Measurements from ENCODE around the gene SYNE1. TPM values are rescaled to one million over a fixed set of nuclear protein-coding genes. Genes with fewer than 3 reads are reported as not detected.
A peak's percentile ranks its signal among the peaks of the same experiment; 100 is the strongest.

The SYNE1 gene
- total RNA-seq, 2 experiments from 2014 or later = 133 to 140 TPM

- Mint-ChIP-seq H3K36me3 (peaks cover 37% of the 10 kb centered on the region), H3K27me3 (no peaks in the 10 kb centered on the region), H3K4me1 (no peaks in the 10 kb centered on the region), H3K9me3 (peaks cover 4% of the 10 kb centered on the region), H3K27ac (no peak overlapping the region), H3K4me3 (no peak overlapping the region)
- POLR2A ChIA-PET = no interaction called here
- ATAC-seq (ENCODE audit: low read depth) (no peak), DNase-seq (no peak)
Measured at GRCh38 chr6:152257581-152257980, 379.6 kb downstream of the SYNE1 start.

GRCh38 chr6:152250127-152250526, 387.0 kb downstream of the SYNE1 start:
- Mint-ChIP-seq H3K4me3 (no peak overlapping the region), H3K36me3 (peaks cover 15% of the 10 kb centered on the region), H3K27me3 (no peaks in the 10 kb centered on the region), H3K9me3 (no peaks in the 10 kb centered on the region), H3K27ac (no peak overlapping the region), H3K4me1 (no peaks in the 10 kb centered on the region)
- ATAC-seq (ENCODE audit: low read depth) (no peak), DNase-seq (no peak)
- POLR2A ChIA-PET = no interaction called here

GRCh38 chr6:152248980-152249379, 388.2 kb downstream of the SYNE1 start:
- POLR2A ChIA-PET = no interaction called here

DNA sequence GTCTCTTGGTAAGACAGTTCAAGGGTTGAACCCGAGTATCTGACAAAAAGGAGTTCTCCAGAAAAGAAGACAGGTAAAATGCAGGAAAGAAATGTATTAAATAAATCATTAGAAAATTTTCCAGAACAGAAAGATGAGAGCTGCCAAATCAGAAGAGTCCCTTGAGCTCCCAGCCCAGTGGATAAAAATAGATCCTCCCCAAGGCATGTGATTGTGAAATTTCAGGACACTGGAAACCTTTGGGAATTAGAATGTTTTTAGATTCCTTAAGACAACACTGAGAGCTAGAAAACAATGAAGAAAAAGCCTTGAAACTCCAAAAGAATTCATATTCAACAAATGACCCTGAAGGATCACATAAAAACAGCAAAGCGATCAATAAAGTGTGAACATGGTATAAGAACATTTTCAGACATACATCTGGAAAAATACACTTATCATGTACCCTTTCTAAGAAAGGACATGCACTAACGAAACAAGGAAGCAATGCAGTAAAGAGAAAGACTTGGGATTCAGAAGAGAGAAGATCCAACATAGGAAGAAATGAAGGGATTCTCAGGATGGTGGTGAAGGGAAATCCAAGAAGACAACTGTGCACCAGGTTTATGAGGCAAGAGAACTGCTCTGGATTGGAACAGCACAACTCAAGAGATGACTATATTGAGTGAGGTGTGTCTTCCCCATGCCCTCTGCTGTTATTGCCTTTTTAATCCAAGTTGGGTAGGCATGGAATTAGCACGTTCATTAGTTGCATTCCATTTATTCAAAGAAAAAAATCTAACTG, 390.4 kb downstream of the SYNE1 start:
- Mint-ChIP-seq H3K9me3 (no peaks in the 10 kb centered on the region), H3K27ac (no peak overlapping the region), H3K4me1 (peaks cover 1% of the 10 kb centered on the region), H3K4me3 (no peak overlapping the region), H3K27me3 (no peaks in the 10 kb centered on the region), H3K36me3 (peaks cover 19% of the 10 kb centered on the region)
- no peak for ATAC-seq (ENCODE audit: low read depth)
- DNase-seq = no peak
- POLR2A ChIA-PET = no interaction called here

More at GRCh38 chr6:152248980-152249379, 388.2 kb downstream of the SYNE1 start:
- Mint-ChIP-seq H3K9me3 (no peaks in the 10 kb centered on the region), H3K27me3 (no peaks in the 10 kb centered on the region), H3K4me3 (no peak overlapping the region), H3K36me3 (peaks cover 13% of the 10 kb centered on the region), H3K4me1 (no peaks in the 10 kb centered on the region), H3K27ac (no peak overlapping the region)
- ATAC-seq (ENCODE audit: low read depth) (no peak), DNase-seq (no peak)

GRCh38 chr6:152244998-152245630, 392.0 kb downstream of the SYNE1 start:
- no peak overlapping the region for H3K4me3 Mint-ChIP-seq
- POLR2A ChIA-PET = no interaction called here
- no peak for ATAC-seq (ENCODE audit: low read depth)
- no peaks in the 10 kb centered on the region for H3K9me3 Mint-ChIP-seq
- H3K27ac Mint-ChIP-seq = no peak overlapping the region
- H3K36me3 Mint-ChIP-seq = peaks cover 33% of the 10 kb centered on the region
- peaks cover 1% of the 10 kb centered on the region for H3K4me1 Mint-ChIP-seq
- no peak for DNase-seq
- H3K27me3 Mint-ChIP-seq = no peaks in the 10 kb centered on the region

- H3K36me3 Mint-ChIP-seq = peaks cover 32% of the 10 kb centered on the region
- H3K27me3 Mint-ChIP-seq = no peaks in the 10 kb centered on the region
Measured at GRCh38 chr6:152241013-152241766, 396.0 kb downstream of the SYNE1 start.

DNA sequence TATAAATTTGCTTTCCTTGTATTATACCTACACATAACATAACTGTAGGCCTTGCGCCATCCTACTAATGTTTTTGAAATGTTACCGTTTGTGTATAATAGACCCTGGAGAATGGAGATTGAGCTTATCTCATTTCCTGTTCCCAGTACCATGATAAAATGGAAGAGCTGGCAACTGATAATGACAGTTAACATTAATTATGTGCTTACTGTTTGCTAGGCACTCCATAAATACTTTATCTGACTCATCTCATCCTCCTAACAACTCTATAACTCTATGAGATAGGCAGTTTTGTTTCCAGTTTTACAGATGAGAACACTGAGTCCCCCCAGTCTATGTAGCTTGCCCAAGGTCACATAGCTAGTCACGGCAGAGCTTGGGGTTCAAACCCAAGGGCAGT, 396.7 kb downstream of the SYNE1 start:
- peaks cover 34% of the 10 kb centered on the region for H3K36me3 Mint-ChIP-seq
- no peaks in the 10 kb centered on the region for H3K9me3 Mint-ChIP-seq
- no peak for ATAC-seq (ENCODE audit: low read depth)
- H3K27ac Mint-ChIP-seq = no peak overlapping the region
- no peak for DNase-seq
- H3K4me1 Mint-ChIP-seq = peaks cover 1% of the 10 kb centered on the region
- no peaks in the 10 kb centered on the region for H3K27me3 Mint-ChIP-seq
- no peak overlapping the region for H3K4me3 Mint-ChIP-seq
- POLR2A ChIA-PET = no interaction called here

More at GRCh38 chr6:152241013-152241766, 396.0 kb downstream of the SYNE1 start:
- Mint-ChIP-seq H3K27ac (no peak overlapping the region), H3K4me3 (no peak overlapping the region), H3K4me1 (peaks cover 1% of the 10 kb centered on the region), H3K9me3 (no peaks in the 10 kb centered on the region)
- no peak for DNase-seq
- no peak for ATAC-seq (ENCODE audit: low read depth)
- POLR2A ChIA-PET = interaction anchor here (0.5 kb wide), 1 partner anchor 24 kb away, joined by 5 read pairs; no protein-coding TSS in a partner anchor

GRCh38 chr6:152236370-152237097, 400.6 kb downstream of the SYNE1 start:
- Mint-ChIP-seq H3K4me1 (peaks cover 25% of the 10 kb centered on the region), H3K4me3 (no peak overlapping the region), H3K27me3 (no peaks in the 10 kb centered on the region), H3K27ac (no peak overlapping the region), H3K36me3 (peaks cover 31% of the 10 kb centered on the region), H3K9me3 (no peaks in the 10 kb centered on the region)
- DNase-seq (no peak), ATAC-seq (ENCODE audit: low read depth) (no peak)
- POLR2A ChIA-PET = no interaction called here

GRCh38 chr6:152233547-152234320, 403.4 kb downstream of the SYNE1 start:
- H3K27ac Mint-ChIP-seq = peak overlapping the region; percentile 92
- H3K9me3 Mint-ChIP-seq = no peaks in the 10 kb centered on the region
- ATAC-seq (ENCODE audit: low read depth) (peak; percentile 88), DNase-seq (no peak)
- H3K27me3 Mint-ChIP-seq = no peaks in the 10 kb centered on the region
- POLR2A ChIA-PET = interaction anchor here (1.0 to 2.0 kb wide), 4 partner anchors 16 to 68 kb away, joined by 3 to 21 read pairs (median 8); no protein-coding TSS in a partner anchor
- H3K4me1 Mint-ChIP-seq = peaks cover 25% of the 10 kb centered on the region
- peak overlapping the region; percentile 84 for H3K4me3 Mint-ChIP-seq
- H3K36me3 Mint-ChIP-seq = peaks cover 22% of the 10 kb centered on the region

DNA sequence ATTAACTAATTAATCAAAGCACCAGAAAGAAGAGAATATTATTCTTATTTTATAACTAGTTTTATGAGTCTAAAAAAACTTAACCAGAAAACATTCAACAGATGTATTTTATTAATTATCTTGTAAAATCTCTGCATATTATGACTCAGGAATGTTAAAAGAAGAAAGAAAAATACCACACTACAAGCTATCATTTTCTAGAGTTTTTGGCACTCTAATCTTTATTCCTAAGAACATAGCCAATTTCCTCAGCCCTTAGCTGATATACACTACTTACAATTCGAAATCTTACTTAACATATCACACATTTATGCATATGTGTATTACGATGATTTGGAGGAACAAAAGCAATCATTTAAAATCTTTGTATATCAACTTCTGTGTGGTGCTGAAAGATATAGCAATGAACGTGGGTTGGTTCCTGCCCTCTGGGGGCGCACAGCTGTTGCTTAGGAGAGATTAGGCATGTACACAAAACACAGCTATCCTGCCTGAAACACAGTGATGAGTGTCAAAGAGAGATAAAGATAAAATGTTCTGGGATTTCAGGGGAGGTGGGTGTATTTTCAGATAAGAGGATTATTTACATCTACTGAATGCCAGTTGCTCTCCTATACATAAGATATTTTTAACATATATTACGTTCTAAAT, 404.5 kb downstream of the SYNE1 start:
- POLR2A ChIA-PET = interaction anchor here (0.6 to 2.0 kb wide), 4 partner anchors 48 to 72 kb away, joined by 3 to 21 read pairs (median 8); no protein-coding TSS in a partner anchor
- Mint-ChIP-seq H3K9me3 (no peaks in the 10 kb centered on the region), H3K4me1 (peaks cover 26% of the 10 kb centered on the region), H3K27me3 (no peaks in the 10 kb centered on the region), H3K36me3 (peaks cover 22% of the 10 kb centered on the region), H3K27ac (peak overlapping the region; percentile 92), H3K4me3 (peak overlapping the region; percentile 84)
- ATAC-seq (ENCODE audit: low read depth) (peak; percentile 44), DNase-seq (no peak)

DNA sequence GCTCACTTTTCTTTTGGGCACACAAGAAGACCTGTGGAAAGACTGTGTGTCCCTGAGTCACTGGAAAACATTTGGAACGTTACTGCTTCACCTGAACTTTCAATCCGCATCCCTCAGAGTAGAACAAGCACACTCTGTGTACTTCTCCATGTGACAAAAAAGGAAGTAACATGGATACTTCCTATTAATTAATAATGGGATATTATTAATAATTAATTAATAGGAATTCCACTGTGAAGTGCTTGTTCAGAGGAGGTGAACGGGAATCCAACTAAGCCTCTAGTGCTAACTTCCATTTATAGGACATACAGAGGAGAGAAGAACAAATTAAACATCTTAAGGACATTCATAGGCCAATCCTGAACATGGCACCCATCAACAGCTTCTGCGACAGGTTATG, 407.8 kb downstream of the SYNE1 start:
- Mint-ChIP-seq H3K27ac (no peak overlapping the region), H3K4me1 (peaks cover 18% of the 10 kb centered on the region), H3K4me3 (no peak overlapping the region), H3K9me3 (no peaks in the 10 kb centered on the region), H3K27me3 (no peaks in the 10 kb centered on the region), H3K36me3 (peaks cover 20% of the 10 kb centered on the region)
- POLR2A ChIA-PET = no interaction called here
- DNase-seq (no peak), ATAC-seq (ENCODE audit: low read depth) (no peak)

DNA sequence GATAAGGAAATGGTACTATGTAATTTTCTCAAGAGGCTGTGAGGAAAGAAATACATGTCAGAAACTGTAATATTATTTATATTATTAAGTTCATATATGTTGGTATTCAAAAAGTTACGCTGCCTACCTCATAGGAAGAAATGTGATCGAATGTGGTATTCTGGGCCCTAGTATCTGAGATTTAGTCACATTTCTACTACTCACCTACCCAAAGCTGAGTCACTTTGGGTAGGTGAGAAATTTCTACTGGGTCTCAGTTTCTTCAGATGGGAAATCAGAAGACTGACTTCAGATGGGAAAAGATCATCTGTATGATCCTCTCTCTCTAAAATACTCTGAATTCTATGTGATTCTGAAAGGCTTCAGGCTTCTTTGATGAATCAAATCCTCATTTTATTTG, 411.0 kb downstream of the SYNE1 start:
- H3K36me3 Mint-ChIP-seq = peaks cover 48% of the 10 kb centered on the region
- H3K4me3 Mint-ChIP-seq = no peak overlapping the region
- peaks cover 1% of the 10 kb centered on the region for H3K4me1 Mint-ChIP-seq
- DNase-seq (no peak), ATAC-seq (ENCODE audit: low read depth) (no peak)
- POLR2A ChIA-PET = interaction anchor here (0.5 kb wide), 1 partner anchor 39 kb away, joined by 6 read pairs; no protein-coding TSS in a partner anchor
- H3K27ac Mint-ChIP-seq = no peak overlapping the region
- no peaks in the 10 kb centered on the region for H3K27me3 Mint-ChIP-seq
- peaks cover 14% of the 10 kb centered on the region for H3K9me3 Mint-ChIP-seq

All from activated naive CD8-positive, alpha-beta T cell treated with anti-CD3 and anti-CD28 coated beads, Interleukin-2, amount 10 ng/mL, durations not matched to agents 7 days and 5 days (primary cell).